K562 (cell line): ENCODE results near the gene SNX25. TPM values are rescaled to one million over a fixed set of nuclear protein-coding genes. Genes with fewer than 3 reads are reported as not detected.
A peak's percentile ranks its signal among the peaks of the same experiment; 100 is the strongest.

Source experiments
- ATAC-seq: fragments of 200-7000 bp; cut with Tn5 transposase; 3 replicates; pipeline ENCODE4 v1.9.1; 2020; ENCODE audit warnings: moderate library complexity
- BruUV-seq: library from RNA; stranded (reverse); fragments of 400-500 nt; replicated peaks from 2 replicates; lab custom pipeline; 2021; lab: Mats Ljungman, UMichigan
- CTCF ChIA-PET: fragments of 300-600 bp; formaldehyde crosslinking; extraction: SDS; loops from one replicate; lab custom pipeline; 2021; ENCODE audit warnings: low intra/inter-chr PET ratio; lab: Yijun Ruan, JAX
- POLR2A ChIA-PET: fragments of 300-600, 350-650 bp; sonication (Branson Sonifier 250); formaldehyde crosslinking; extraction: SDS; loops from one replicate; lab custom pipeline; 2021; ENCODE audit warnings: antibody characterized with exemption, inconsistent platforms; lab: Yijun Ruan, JAX
- DNase-seq, 4 experiments: peaks; one replicate each; pipeline versions ENCODE4 v3.0.0 to v3.0.0-alpha.2; 2011 to 2018; ENCODE audit warnings: low spot score in 3 of 4, mixed read lengths in 3 of 4; ENCODE audit errors: extremely low read depth in 1 of 4
- FAIRE-seq: peaks from 2 replicates; lab custom pipeline; 2011; peaks lifted over from hg19 to GRCh38; lab: Jason Lieb, UNC
- H2AFZ ChIP-seq: 2 replicates; pipeline ENCODE4 v1.6.0; 2011; ENCODE audit warnings: low read depth, low read length, control low read depth, inconsistent platforms
- H3K27ac ChIP-seq: fragments of 200-600 bp; 3 replicates; pipeline ENCODE4 v1.8.0; 2011; ENCODE audit warnings: low read depth, mild to moderate bottlenecking, control low read depth, inconsistent platforms, low read length, moderate library complexity, mixed read lengths; ENCODE audit errors: extremely low read depth
- H3K27me3 ChIP-seq, 2 experiments: fragments of 300-600 bp in 1 of 2; 2 replicates in 1 of 2; 3 replicates in 1 of 2; pipeline versions ENCODE4 v1.6.0 to v1.8.0; 2011; ENCODE audit warnings: inconsistent platforms in 2 of 2, low read length in 2 of 2, mild to moderate bottlenecking in 1 of 2, mixed read lengths in 1 of 2, moderate library complexity in 1 of 2; ENCODE audit not compliant: control insufficient read depth in 2 of 2, insufficient read depth in 2 of 2
- H3K36me3 ChIP-seq: fragments of 300-600 bp; 3 replicates; pipeline ENCODE4 v1.8.0; 2011; ENCODE audit warnings: mild to moderate bottlenecking, low read length, inconsistent platforms; ENCODE audit not compliant: control insufficient read depth, insufficient read depth
- H3K4me1 ChIP-seq, 2 experiments: fragments of 200-600 bp in 1 of 2; replicated peaks in 1 of 2; 2 replicates in 1 of 2; 3 replicates in 1 of 2; pipeline versions ENCODE4 v1.5.1 to v1.8.0; 2011; ENCODE audit warnings: inconsistent platforms in 2 of 2, low read length in 2 of 2, mild to moderate bottlenecking in 1 of 2, mixed read lengths in 1 of 2, moderate library complexity in 1 of 2; ENCODE audit not compliant: control insufficient read depth in 2 of 2, insufficient read depth in 2 of 2
- H3K4me2 ChIP-seq: 2 replicates; pipeline ENCODE4 v1.6.1; 2011; ENCODE audit warnings: low read length, control low read depth, inconsistent platforms, mixed read lengths; ENCODE audit not compliant: insufficient read depth
- H3K4me3 ChIP-seq: fragments of 200-600 bp; sonication (generic), shearing (Covaris generic); 2 replicates; pipeline ENCODE4 v1.5.1; 2016; ENCODE audit warnings: control low read depth, inconsistent platforms
- H3K79me2 ChIP-seq: fragments of 200-600 bp; 3 replicates; pipeline ENCODE4 v1.8.0; 2011; ENCODE audit warnings: low read length, inconsistent platforms; ENCODE audit not compliant: control insufficient read depth, insufficient read depth
- H3K9ac ChIP-seq, 2 experiments: 2 replicates each; pipeline versions ENCODE4 v1.6.0 to v1.6.1; 2011; ENCODE audit warnings: low read depth in 2 of 2, low read length in 2 of 2, control low read depth in 1 of 2, inconsistent platforms in 1 of 2, mild to moderate bottlenecking in 1 of 2, mixed read lengths in 1 of 2; ENCODE audit not compliant: insufficient read depth in 1 of 2
- H3K9me1 ChIP-seq: one replicate; pipeline ENCODE4 v1.6.0; 2011; ENCODE audit warnings: inconsistent platforms, mild to moderate bottlenecking, low read length, moderate library complexity; ENCODE audit not compliant: control insufficient read depth, insufficient read depth
- H3K9me3 ChIP-seq: replicated peaks from 2 replicates; pipeline ENCODE4 v1.5.1; 2011; ENCODE audit warnings: low read depth, low read length, inconsistent platforms; ENCODE audit not compliant: control insufficient read depth, insufficient read depth
- H4K20me1 ChIP-seq: replicated peaks from 2 replicates; pipeline ENCODE4 v1.6.1; 2011; ENCODE audit warnings: low read length, inconsistent platforms, mixed read lengths; ENCODE audit not compliant: control insufficient read depth, insufficient read depth
- ARID1B ChIP-seq: fragments of 450-650 bp; IDR thresholded peaks from 2 replicates; pipeline ENCODE4 v1.6.1; 2016; ENCODE audit warnings: antibody characterized with exemption, mild to moderate bottlenecking, inconsistent platforms
- CBFA2T3 ChIP-seq: fragments of 450-650 bp; IDR thresholded peaks from 2 replicates; pipeline ENCODE4 v1.6.1; 2017
- HDAC2 ChIP-seq: fragments of 450-650 bp; IDR thresholded peaks from 2 replicates; pipeline ENCODE4 v1.6.1; 2016; ENCODE audit warnings: mild to moderate bottlenecking
- MEIS2 ChIP-seq: fragments of 450-650 bp; IDR thresholded peaks from 2 replicates; pipeline ENCODE4 v1.6.1; 2014; ENCODE audit warnings: mild to moderate bottlenecking; ENCODE audit not compliant: partially characterized antibody
- NBN ChIP-seq: fragments of 450-650 bp; IDR thresholded peaks from 2 replicates; pipeline ENCODE4 v1.6.1; 2016; ENCODE audit warnings: low read depth, mild to moderate bottlenecking
- PKNOX1 ChIP-seq: fragments of 450-650 bp; IDR thresholded peaks from 2 replicates; pipeline ENCODE4 v1.6.1; 2016
- RNF219 ChIP-seq: fragments of 250-450 bp; sonication (Bioruptor Pico); IDR thresholded peaks from 2 replicates; pipeline ENCODE4 v1.5.0; 2022; ENCODE audit warnings: mild to moderate bottlenecking
- SETDB1 ChIP-seq: IDR thresholded peaks from one replicate; pipeline ENCODE4 v1.6.1; 2012; ENCODE audit warnings: low read length, control low read depth, inconsistent platforms
- SMARCA4 ChIP-seq: fragments of 450-650 bp; IDR thresholded peaks from 2 replicates; pipeline ENCODE4 v1.6.1; 2016
- TBL1XR1 ChIP-seq, 2 experiments: IDR thresholded peaks; 2 replicates each; pipeline ENCODE4 v1.6.1; 2012; ENCODE audit warnings: improper control_type of control experiment in 2 of 2, low read length in 2 of 2, mild to moderate bottlenecking in 1 of 2
- TEAD4 ChIP-seq, 2 experiments: sonication (generic) in 1 of 2; formaldehyde crosslinking in 1 of 2; IDR thresholded peaks; 2 replicates each; pipeline versions ENCODE4 v1.6.1 to v1.8.0; 2012 to 2022; ENCODE audit warnings: borderline replicate concordance in 1 of 2, inconsistent platforms in 1 of 2, low read length in 1 of 2, mild to moderate bottlenecking in 1 of 2, missing genetic modification reagents in 1 of 2
- YBX1 ChIP-seq: fragments of 450-650 bp; IDR thresholded peaks from 2 replicates; pipeline ENCODE4 v1.7.1; 2016; ENCODE audit warnings: mild to moderate bottlenecking
- ZNF174 ChIP-seq: fragments of 250-450 bp; sonication (Bioruptor Pico); IDR thresholded peaks from 2 replicates; pipeline ENCODE4 v1.4.0; 2020; ENCODE audit warnings: mild to moderate bottlenecking
- WGBS: fragments of 100-300 bp; shearing (Covaris generic); methylation state at CpG from one replicate; pipeline ENCODE4 v1.1.6; 2016; ENCODE audit warnings: low coverage, mixed read lengths; ENCODE audit not compliant: insufficient coverage; ENCODE audit errors: missing lambda C conversion rate; 5-methylcytosine and 5-hydroxymethylcytosine counted together
- in situ Hi-C: fragments of 300-500 bp; cut with MboI; formaldehyde crosslinking; loops from 4 replicates; pipeline ENCODE4 v1.15.0; 2018; ENCODE audit warnings: inconsistent platforms, mixed read lengths
- intact Hi-C: fragments of 100-400 bp; cut with micrococcal nuclease; formaldehyde crosslinking; loops from 2 replicates; pipeline ENCODE4 v1.14.2; 2022
- polyA plus RNA-seq, 8 experiments: library from polyadenylated mRNA; depleted of rRNA in 4 of 8; stranded (reverse) in 5 of 8; unstranded in 3 of 8; fragments of >200 nt; fragmentation: Nextera tagmentation in 2 of 8; fragmentation: Illumina TruSeq in 1 of 8; extraction: Ambion mirVana in 2 of 8; extraction: Trizol in 1 of 8; gene quantifications; 2 replicates each; pipeline versions ENCODE4 v1.2.1 to v1.2.3, GENCODE V29; 2011 to 2014; ENCODE audit warnings: inconsistent platforms in 1 of 8, missing spikeins in 1 of 8
- total RNA-seq, 7 experiments: library from RNA; depleted of rRNA in 6 of 7; stranded (reverse); fragments of >200 nt in 6 of 7; fragmentation: Illumina TruSeq in 2 of 7; extraction: Trizol in 2 of 7; gene quantifications; 2 replicates each; pipeline versions ENCODE4 v1.2.1 to v1.2.3, GENCODE V29; 2011 to 2021; ENCODE audit warnings: low replicate concordance in 1 of 7
- TF ChIP-seq, protein P1 (sequence below): fragments of 150-350 bp; IDR thresholded peaks from 2 replicates; pipeline ENCODE4 v1.6.1; 2014; ENCODE audit warnings: low read depth, mild to moderate bottlenecking, low read length, borderline replicate concordance
- TF ChIP-seq, protein P2 (sequence below), 2 experiments: IDR thresholded peaks; 2 replicates each; pipeline ENCODE4 v1.6.1; 2011; ENCODE audit warnings: borderline replicate concordance in 1 of 2, control low read depth in 1 of 2, low read depth in 1 of 2, low read length in 1 of 2, mild to moderate bottlenecking in 1 of 2, mixed read lengths in 1 of 2, moderate library complexity in 1 of 2; ENCODE audit not compliant: insufficient read depth in 1 of 2, insufficient read length in 1 of 2, poor library complexity in 1 of 2, severe bottlenecking in 1 of 2; ENCODE audit errors: extremely low read depth in 1 of 2

Gene SNX25
- total and polyA plus RNA-seq, 9 of the 15 experiments (the other 6 are each of a cell fraction or from before 2014, with no cell fraction given) = 2.5 to 23.4 (median 13.3) TPM

DNA sequence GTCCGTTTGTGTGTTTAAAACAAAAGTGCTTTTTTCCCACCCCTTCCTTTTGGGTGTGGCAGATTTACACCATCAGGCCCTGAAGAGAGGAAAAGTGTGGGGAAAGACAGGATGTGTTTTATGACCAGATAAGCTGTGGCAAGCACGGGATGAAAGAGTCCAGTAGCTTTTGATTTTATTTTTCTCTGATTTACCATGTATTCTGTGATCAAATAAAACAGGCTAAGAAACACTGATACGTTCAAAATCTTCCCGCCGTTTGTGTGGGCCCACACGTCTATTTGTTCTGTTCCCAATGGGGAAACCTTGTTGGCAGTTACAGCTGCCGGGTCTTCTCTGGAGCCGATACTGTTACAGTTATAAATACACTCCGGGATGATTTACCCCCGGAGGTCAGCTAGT, 175.5 kb downstream of the SNX25 start:
- FAIRE-seq = peak; percentile 46
- peak overlapping the region; percentile 25; the same call in 1 of the 2 replicates for H3K4me2 ChIP-seq
- H3K9ac ChIP-seq = no peak overlapping the region
- intact Hi-C loops (no loop called here), in situ Hi-C loops (no loop called here)
- no peaks in the 10 kb centered on the region for H3K36me3 ChIP-seq
- H3K4me1 ChIP-seq = peaks cover 10 to 16% of the 10 kb centered on the region in 2 experiments; a peak in 3 of 5 replicates
- no peaks in the 10 kb centered on the region for H3K27me3 ChIP-seq
- peak in 3 of 4 experiments; percentile 10 to 67 (median 51) for DNase-seq
- H3K4me3 ChIP-seq = no peak overlapping the region
- ChIA-PET POLR2A (interaction anchor here (2.5 to 3.0 kb wide), 2 partner anchors 10 to 11 kb away, joined by 10 to 21 read pairs; partner anchors contain the start of genes ANKRD37 and LRP2BP), CTCF (no interaction called here)
- no TSS peak for BruUV-seq
- 2% methylated on average over 10 of the region's 10 CpGs for WGBS
- peak; percentile 77 for ATAC-seq
- H3K79me2 ChIP-seq = no peaks in the 10 kb centered on the region
- no peak overlapping the region; the same call in 2 of the 3 replicates for H3K27ac ChIP-seq
- no peak overlapping the region for H2AFZ ChIP-seq
- H4K20me1 ChIP-seq = no peaks in the 10 kb centered on the region
- H3K9me1 ChIP-seq = no peaks in the 10 kb centered on the region
- H3K9me3 ChIP-seq = no peaks in the 10 kb centered on the region
- TF ChIP-seq ZNF174 (CRISPR knock-in tag) (no peak), ARID1B (peak; percentile 64), CBFA2T3 (peak; percentile 77), SMARCA4 (0 out of 2 replicates have a peak, but pooled peaks have one; percentile 34), SETDB1 (no peak), TBL1XR1 (IDR thresholded peaks at IDR 0.05; ENCODE audit: low read length in 2 of 2) (0 out of 4 replicates have a peak, but pooled peaks of 1 of the 2 experiments have one; percentile 24), NBN (0 out of 2 replicates have a peak, but pooled peaks have one; percentile 42), TEAD4 (IDR thresholded peaks at IDR 0.05; ENCODE audit: low read length) (peak; percentile 71; the same call in 1 of the 2 replicates), TEAD4 (CRISPR knock-in tag; IDR thresholded peaks at IDR 0.05; ENCODE audit: borderline replicate concordance) (no peak), RNF219 (CRISPR knock-in tag) (no peak), HDAC2 (peak; percentile 71; the same call in 1 of the 2 replicates), PKNOX1 (0 out of 2 replicates have a peak, but pooled peaks have one; percentile 39), YBX1 (no peak), MEIS2 (peak; percentile 79)
- TF ChIP-seq, protein P1, sequence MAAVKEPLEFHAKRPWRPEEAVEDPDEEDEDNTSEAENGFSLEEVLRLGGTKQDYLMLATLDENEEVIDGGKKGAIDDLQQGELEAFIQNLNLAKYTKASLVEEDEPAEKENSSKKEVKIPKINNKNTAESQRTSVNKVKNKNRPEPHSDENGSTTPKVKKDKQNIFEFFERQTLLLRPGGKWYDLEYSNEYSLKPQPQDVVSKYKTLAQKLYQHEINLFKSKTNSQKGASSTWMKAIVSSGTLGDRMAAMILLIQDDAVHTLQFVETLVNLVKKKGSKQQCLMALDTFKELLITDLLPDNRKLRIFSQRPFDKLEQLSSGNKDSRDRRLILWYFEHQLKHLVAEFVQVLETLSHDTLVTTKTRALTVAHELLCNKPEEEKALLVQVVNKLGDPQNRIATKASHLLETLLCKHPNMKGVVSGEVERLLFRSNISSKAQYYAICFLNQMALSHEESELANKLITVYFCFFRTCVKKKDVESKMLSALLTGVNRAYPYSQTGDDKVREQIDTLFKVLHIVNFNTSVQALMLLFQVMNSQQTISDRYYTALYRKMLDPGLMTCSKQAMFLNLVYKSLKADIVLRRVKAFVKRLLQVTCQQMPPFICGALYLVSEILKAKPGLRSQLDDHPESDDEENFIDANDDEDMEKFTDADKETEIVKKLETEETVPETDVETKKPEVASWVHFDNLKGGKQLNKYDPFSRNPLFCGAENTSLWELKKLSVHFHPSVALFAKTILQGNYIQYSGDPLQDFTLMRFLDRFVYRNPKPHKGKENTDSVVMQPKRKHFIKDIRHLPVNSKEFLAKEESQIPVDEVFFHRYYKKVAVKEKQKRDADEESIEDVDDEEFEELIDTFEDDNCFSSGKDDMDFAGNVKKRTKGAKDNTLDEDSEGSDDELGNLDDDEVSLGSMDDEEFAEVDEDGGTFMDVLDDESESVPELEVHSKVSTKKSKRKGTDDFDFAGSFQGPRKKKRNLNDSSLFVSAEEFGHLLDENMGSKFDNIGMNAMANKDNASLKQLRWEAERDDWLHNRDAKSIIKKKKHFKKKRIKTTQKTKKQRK = no peak
- TF ChIP-seq, protein P2, sequence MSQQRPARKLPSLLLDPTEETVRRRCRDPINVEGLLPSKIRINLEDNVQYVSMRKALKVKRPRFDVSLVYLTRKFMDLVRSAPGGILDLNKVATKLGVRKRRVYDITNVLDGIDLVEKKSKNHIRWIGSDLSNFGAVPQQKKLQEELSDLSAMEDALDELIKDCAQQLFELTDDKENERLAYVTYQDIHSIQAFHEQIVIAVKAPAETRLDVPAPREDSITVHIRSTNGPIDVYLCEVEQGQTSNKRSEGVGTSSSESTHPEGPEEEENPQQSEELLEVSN (IDR thresholded peaks at IDR 0.05; ENCODE audit: borderline replicate concordance in 1 of 2, extremely low read depth in 1 of 2, insufficient read depth in 1 of 2, insufficient read length in 1 of 2, low read depth in 1 of 2, low read length in 1 of 2, poor library complexity in 1 of 2, severe bottlenecking in 1 of 2) = no peak
